ENCODE results near the gene GNAL.

The GNAL gene

GRCh38 chr18:11817229-11817628 is 128.2 kb downstream of the GNAL start:
- no peak for DNase-seq

- DNase-seq, result no peak
Observed at GRCh38 chr18:11818486-11819203, 129.6 kb downstream of the GNAL start.

- no peak for DNase-seq
Observed at GRCh38 chr18:11819938-11820337, 130.9 kb downstream of the GNAL start.

- DNase-seq, result no peak
Observed at GRCh38 chr18:11820697-11821096, 131.6 kb downstream of the GNAL start.

- DNase-seq, result no peak
Observed at GRCh38 chr18:11821208-11821607, 132.1 kb downstream of the GNAL start.

- DNase-seq, result no peak
Observed at GRCh38 chr18:11821643-11822237, 132.7 kb downstream of the GNAL start.

- no peak for DNase-seq
Observed at GRCh38 chr18:11823545-11823944, 134.5 kb downstream of the GNAL start.

- DNase-seq, result no peak
Observed at GRCh38 chr18:11826836-11827235, 137.8 kb downstream of the GNAL start.

GRCh38 chr18:11828786-11829432 is 139.8 kb downstream of the GNAL start:
- DNase-seq, result no peak

GRCh38 chr18:11830585-11830984 is 141.5 kb downstream of the GNAL start:
- no peak for DNase-seq

GRCh38 chr18:11831921-11832320 is 142.9 kb downstream of the GNAL start:
- DNase-seq, result no peak

GRCh38 chr18:11834772-11835171 is 145.7 kb downstream of the GNAL start:
- no peak for DNase-seq

GRCh38 chr18:11839556-11839955 is 150.5 kb downstream of the GNAL start:
- DNase-seq, result no peak

GRCh38 chr18:11840493-11840892 is 151.4 kb downstream of the GNAL start:
- no peak for DNase-seq

GRCh38 chr18:11842562-11842961 is 153.5 kb downstream of the GNAL start:
- no peak for DNase-seq

GRCh38 chr18:11844436-11844835 is 155.4 kb downstream of the GNAL start:
- no peak for DNase-seq

GRCh38 chr18:11845654-11846053 is 156.6 kb downstream of the GNAL start:
- DNase-seq, result no peak

GRCh38 chr18:11847811-11848210 is 158.7 kb downstream of the GNAL start:
- no peak for DNase-seq

- no peak for DNase-seq
Observed at GRCh38 chr18:11849279-11849678, 160.2 kb downstream of the GNAL start.

- peak; percentile 78 for DNase-seq
Observed at GRCh38 chr18:11849841-11850634, 161.0 kb downstream of the GNAL start.

- no peak for DNase-seq
Observed at GRCh38 chr18:11850821-11851145, 161.7 kb downstream of the GNAL start.

GRCh38 chr18:11851146-11851805 is 162.2 kb downstream of the GNAL start, which contains the start of gene CHMP1B:
CHMP1B (plus strand) TSS chr18:11851413; CDS start chr18:11851512, 99 bp downstream.
- peak; percentile 97 for DNase-seq

GRCh38 chr18:11851806-11852337 is 162.8 kb downstream of the GNAL start:
- no peak for DNase-seq

All from retina (tissue), 1 donor.